ENCODE measurements around the gene CCDC60.
A peak's percentile ranks its signal among the peaks of the same experiment; 100 is the strongest.

Gene CCDC60

GRCh38 chr12:119325813-119326212 lies 8.7 kb upstream of the CCDC60 start:
- Histone ChIP-seq H4K8ac (ENCODE audit: low read depth, low read length) (no peak overlapping the region), H3K18ac (ENCODE audit: low read length) (no peak overlapping the region), H3K79me2 (ENCODE audit: control insufficient read depth, insufficient read depth, low read length) (no peaks in the 10 kb centered on the region), H3K23ac (ENCODE audit: low read length) (no peak overlapping the region), H3K79me1 (ENCODE audit: low read length) (no peaks in the 10 kb centered on the region), H3K4ac (ENCODE audit: low read depth, low read length) (no peak overlapping the region), H2AK5ac (ENCODE audit: low read length) (no peak overlapping the region), H3K36me3 (ENCODE audit: control insufficient read depth, insufficient read depth, low read length) (no peaks in the 10 kb centered on the region), H3K9ac (ENCODE audit: low read length) (no peak overlapping the region), H3K4me3 (ENCODE audit: low read length) (no peak overlapping the region), H4K5ac (ENCODE audit: low read length) (no peak overlapping the region), H2BK120ac (ENCODE audit: low read depth, low read length) (no peak overlapping the region), H3K27me3 (ENCODE audit: insufficient read depth, low read length, poor library complexity) (no peaks in the 10 kb centered on the region), H3K56ac (ENCODE audit: low read length) (no peak overlapping the region), H3K27ac (ENCODE audit: low read depth, low read length) (no peak overlapping the region), H2BK5ac (ENCODE audit: low read length) (no peak overlapping the region), H2BK15ac (replicated peaks; ENCODE audit: low read depth) (no peak overlapping the region), H3K4me2 (ENCODE audit: low read length) (no peak overlapping the region), H3K4me1 (ENCODE audit: control insufficient read depth, low read depth, low read length) (no peaks in the 10 kb centered on the region)
- no CpG with 5 or more reads among the region's 1 CpG for WGBS (ENCODE audit: extremely low coverage, insufficient coverage, low lambda C conversion rate)
- DNase-seq = no peak

- Histone ChIP-seq H3K56ac (ENCODE audit: low read length) (no peak overlapping the region), H3K4me2 (ENCODE audit: low read length) (no peak overlapping the region), H2AK5ac (ENCODE audit: low read length) (no peak overlapping the region), H4K8ac (ENCODE audit: low read depth, low read length) (no peak overlapping the region), H4K5ac (ENCODE audit: low read length) (no peak overlapping the region), H3K79me1 (ENCODE audit: low read length) (no peaks in the 10 kb centered on the region), H3K79me2 (ENCODE audit: control insufficient read depth, insufficient read depth, low read length) (no peaks in the 10 kb centered on the region), H2BK15ac (replicated peaks; ENCODE audit: low read depth) (no peak overlapping the region), H3K27ac (ENCODE audit: low read depth, low read length) (no peak overlapping the region), H3K27me3 (ENCODE audit: insufficient read depth, low read length, poor library complexity) (no peaks in the 10 kb centered on the region), H3K36me3 (ENCODE audit: control insufficient read depth, insufficient read depth, low read length) (no peaks in the 10 kb centered on the region), H3K4me1 (ENCODE audit: control insufficient read depth, low read depth, low read length) (no peaks in the 10 kb centered on the region), H2BK5ac (ENCODE audit: low read length) (no peak overlapping the region), H3K4me3 (ENCODE audit: low read length) (no peak overlapping the region), H3K4ac (ENCODE audit: low read depth, low read length) (no peak overlapping the region), H3K23ac (ENCODE audit: low read length) (no peak overlapping the region), H2BK120ac (ENCODE audit: low read depth, low read length) (no peak overlapping the region), H3K9ac (ENCODE audit: low read length) (no peak overlapping the region), H3K18ac (ENCODE audit: low read length) (no peak overlapping the region)
- DNase-seq = no peak
These were observed 8.2 kb upstream of the CCDC60 start for GRCh38 chr12:119326341-119326740.

GRCh38 chr12:119327471-119327870 lies 7.1 kb upstream of the CCDC60 start:
- Histone ChIP-seq H3K18ac (ENCODE audit: low read length) (no peak overlapping the region), H4K8ac (ENCODE audit: low read depth, low read length) (no peak overlapping the region), H3K4ac (ENCODE audit: low read depth, low read length) (no peak overlapping the region), H2BK5ac (ENCODE audit: low read length) (no peak overlapping the region), H3K56ac (ENCODE audit: low read length) (no peak overlapping the region), H3K79me2 (ENCODE audit: control insufficient read depth, insufficient read depth, low read length) (no peaks in the 10 kb centered on the region), H3K4me3 (ENCODE audit: low read length) (no peak overlapping the region), H2AK5ac (ENCODE audit: low read length) (no peak overlapping the region), H2BK15ac (replicated peaks; ENCODE audit: low read depth) (no peak overlapping the region), H3K4me2 (ENCODE audit: low read length) (no peak overlapping the region), H3K79me1 (ENCODE audit: low read length) (no peaks in the 10 kb centered on the region), H3K36me3 (ENCODE audit: control insufficient read depth, insufficient read depth, low read length) (no peaks in the 10 kb centered on the region), H3K23ac (ENCODE audit: low read length) (no peak overlapping the region), H3K9ac (ENCODE audit: low read length) (no peak overlapping the region), H4K5ac (ENCODE audit: low read length) (no peak overlapping the region), H3K4me1 (ENCODE audit: control insufficient read depth, low read depth, low read length) (no peaks in the 10 kb centered on the region), H2BK120ac (ENCODE audit: low read depth, low read length) (no peak overlapping the region), H3K27ac (ENCODE audit: low read depth, low read length) (no peak overlapping the region), H3K27me3 (ENCODE audit: insufficient read depth, low read length, poor library complexity) (no peaks in the 10 kb centered on the region)
- no peak for DNase-seq
- no CpG with 5 or more reads among the region's 6 CpGs for WGBS (ENCODE audit: extremely low coverage, insufficient coverage, low lambda C conversion rate)

- peak; percentile 72 for DNase-seq
- WGBS (ENCODE audit: extremely low coverage, insufficient coverage, low lambda C conversion rate) = no CpG with 5 or more reads among the region's 3 CpGs
- Histone ChIP-seq H3K4me3 (ENCODE audit: low read length) (no peak overlapping the region), H3K56ac (ENCODE audit: low read length) (no peak overlapping the region), H2BK120ac (ENCODE audit: low read depth, low read length) (no peak overlapping the region), H4K8ac (ENCODE audit: low read depth, low read length) (no peak overlapping the region), H3K18ac (ENCODE audit: low read length) (no peak overlapping the region), H3K4me1 (ENCODE audit: control insufficient read depth, low read depth, low read length) (no peaks in the 10 kb centered on the region), H3K27ac (ENCODE audit: low read depth, low read length) (no peak overlapping the region), H3K9ac (ENCODE audit: low read length) (no peak overlapping the region), H2BK5ac (ENCODE audit: low read length) (no peak overlapping the region), H3K23ac (ENCODE audit: low read length) (no peak overlapping the region), H2BK15ac (replicated peaks; ENCODE audit: low read depth) (no peak overlapping the region), H3K36me3 (ENCODE audit: control insufficient read depth, insufficient read depth, low read length) (no peaks in the 10 kb centered on the region), H3K4me2 (ENCODE audit: low read length) (no peak overlapping the region), H3K4ac (ENCODE audit: low read depth, low read length) (no peak overlapping the region), H3K79me1 (ENCODE audit: low read length) (no peaks in the 10 kb centered on the region), H2AK5ac (ENCODE audit: low read length) (no peak overlapping the region), H4K5ac (ENCODE audit: low read length) (no peak overlapping the region), H3K27me3 (ENCODE audit: insufficient read depth, low read length, poor library complexity) (no peaks in the 10 kb centered on the region), H3K79me2 (ENCODE audit: control insufficient read depth, insufficient read depth, low read length) (no peaks in the 10 kb centered on the region)
These were observed 6.4 kb upstream of the CCDC60 start for GRCh38 chr12:119328111-119328510.

GRCh38 chr12:119338593-119339363 lies 4.2 kb downstream of the CCDC60 start:
- Histone ChIP-seq H3K79me1 (ENCODE audit: low read length) (no peaks in the 10 kb centered on the region), H3K9ac (ENCODE audit: low read length) (no peak overlapping the region), H3K56ac (ENCODE audit: low read length) (peak overlapping the region; percentile 36), H2AK5ac (ENCODE audit: low read length) (no peak overlapping the region), H3K4me1 (ENCODE audit: control insufficient read depth, low read depth, low read length) (peaks cover 2% of the 10 kb centered on the region), H2BK15ac (replicated peaks; ENCODE audit: low read depth) (no peak overlapping the region), H3K4ac (ENCODE audit: low read depth, low read length) (no peak overlapping the region), H3K4me3 (ENCODE audit: low read length) (no peak overlapping the region), H3K79me2 (ENCODE audit: control insufficient read depth, insufficient read depth, low read length) (no peaks in the 10 kb centered on the region), H4K8ac (ENCODE audit: low read depth, low read length) (no peak overlapping the region), H3K27me3 (ENCODE audit: insufficient read depth, low read length, poor library complexity) (peaks cover 3% of the 10 kb centered on the region), H3K27ac (ENCODE audit: low read depth, low read length) (no peak overlapping the region), H3K18ac (ENCODE audit: low read length) (no peak overlapping the region), H3K36me3 (ENCODE audit: control insufficient read depth, insufficient read depth, low read length) (no peaks in the 10 kb centered on the region), H2BK120ac (ENCODE audit: low read depth, low read length) (no peak overlapping the region), H2BK5ac (ENCODE audit: low read length) (no peak overlapping the region), H3K23ac (ENCODE audit: low read length) (no peak overlapping the region), H4K5ac (ENCODE audit: low read length) (no peak overlapping the region), H3K4me2 (ENCODE audit: low read length) (no peak overlapping the region)
- DNase-seq = peak; percentile 68
- no CpG with 5 or more reads among the region's 11 CpGs for WGBS (ENCODE audit: extremely low coverage, insufficient coverage, low lambda C conversion rate)

GRCh38 chr12:119340578-119340977 lies 6.0 kb downstream of the CCDC60 start:
- no peaks in the 10 kb centered on the region for H3K79me2 ChIP-seq (ENCODE audit: control insufficient read depth, insufficient read depth, low read length)
- no peak overlapping the region for H4K5ac ChIP-seq (ENCODE audit: low read length)
- H3K4ac ChIP-seq (ENCODE audit: low read depth, low read length) = no peak overlapping the region
- no peak overlapping the region for H2AK5ac ChIP-seq (ENCODE audit: low read length)
- H3K9ac ChIP-seq (ENCODE audit: low read length) = no peak overlapping the region
- H2BK15ac ChIP-seq (replicated peaks; ENCODE audit: low read depth) = no peak overlapping the region
- no CpG with 5 or more reads among the region's 7 CpGs for WGBS (ENCODE audit: extremely low coverage, insufficient coverage, low lambda C conversion rate)
- H3K56ac ChIP-seq (ENCODE audit: low read length) = no peak overlapping the region
- H2BK5ac ChIP-seq (ENCODE audit: low read length) = no peak overlapping the region
- no peak overlapping the region for H3K18ac ChIP-seq (ENCODE audit: low read length)
- no peak overlapping the region for H3K23ac ChIP-seq (ENCODE audit: low read length)
- no peak overlapping the region for H4K8ac ChIP-seq (ENCODE audit: low read depth, low read length)
- DNase-seq = no peak
- peaks cover 3% of the 10 kb centered on the region for H3K27me3 ChIP-seq (ENCODE audit: insufficient read depth, low read length, poor library complexity)
- no peak overlapping the region for H3K4me3 ChIP-seq (ENCODE audit: low read length)
- H3K27ac ChIP-seq (ENCODE audit: low read depth, low read length) = no peak overlapping the region
- peaks cover 2% of the 10 kb centered on the region for H3K4me1 ChIP-seq (ENCODE audit: control insufficient read depth, low read depth, low read length)
- no peak overlapping the region for H3K4me2 ChIP-seq (ENCODE audit: low read length)
- H2BK120ac ChIP-seq (ENCODE audit: low read depth, low read length) = no peak overlapping the region
- H3K79me1 ChIP-seq (ENCODE audit: low read length) = no peaks in the 10 kb centered on the region
- no peaks in the 10 kb centered on the region for H3K36me3 ChIP-seq (ENCODE audit: control insufficient read depth, insufficient read depth, low read length)

Measured in mesendoderm (in vitro differentiated cells).